ENCODE data around the gene IL21. TPM values are rescaled to one million over a fixed set of nuclear protein-coding genes. Genes with fewer than 3 reads are reported as not detected.

IL21 gene
- total and polyA plus RNA-seq, 2 experiments from 2014 or later, result not detected

GRCh38 chr4:122623637-122624166, 2.8 kb upstream of the IL21 start:
- Histone ChIP-seq H3K4me1 (ENCODE audit: insufficient read depth) (no peaks in the 10 kb centered on the region), H3K9me3 (ENCODE audit: low read depth) (no peaks in the 10 kb centered on the region), H3K4me3 (no peak overlapping the region), H2AFZ (no peak overlapping the region), H3K9me2 (replicated peaks; ENCODE audit: insufficient read depth) (no peaks in the 10 kb centered on the region), H4K20me1 (ENCODE audit: insufficient read depth, poor library complexity, severe bottlenecking) (no peaks in the 10 kb centered on the region), H3K27me3 (no peaks in the 10 kb centered on the region), H3K36me3 (replicated peaks; ENCODE audit: insufficient read depth, low read depth) (no peaks in the 10 kb centered on the region), H3K4me2 (no peak overlapping the region), H3K27ac (no peak overlapping the region), H3K79me2 (no peaks in the 10 kb centered on the region)
- no peak for TF ChIP-seq EZH2 (IDR thresholded peaks at IDR 0.05; ENCODE audit: borderline replicate concordance)
- TF ChIP-seq EZH2phosphoT487 (IDR thresholded peaks at IDR 0.05; ENCODE audit: low read depth, severe bottlenecking, unreplicated experiment), result no peak
- TF ChIP-seq CTCF (IDR thresholded peaks at IDR 0.05; ENCODE audit: poor library complexity), result no peak
- 94% methylated on average over 4 of the region's 4 CpGs for WGBS (ENCODE audit: low lambda C conversion rate, missing lambda C conversion rate)
- no peak for DNase-seq (ENCODE audit: low spot score)

- H3K79me2 ChIP-seq, result no peaks in the 10 kb centered on the region
- no peak overlapping the region for H3K4me2 ChIP-seq
Observed at GRCh38 chr4:122622400-122622799, 1.5 kb upstream of the IL21 start.

GRCh38 chr4:122619611-122620010, 1.3 kb downstream of the IL21 start:
- TF ChIP-seq EZH2phosphoT487 (IDR thresholded peaks at IDR 0.05; ENCODE audit: low read depth, severe bottlenecking, unreplicated experiment) (no peak), CTCF (IDR thresholded peaks at IDR 0.05; ENCODE audit: poor library complexity) (no peak), EZH2 (IDR thresholded peaks at IDR 0.05; ENCODE audit: borderline replicate concordance) (no peak)
- Histone ChIP-seq H3K27ac (no peak overlapping the region), H3K4me3 (no peak overlapping the region)

More at GRCh38 chr4:122622400-122622799, 1.5 kb upstream of the IL21 start:
- Histone ChIP-seq H2AFZ (no peak overlapping the region), H3K4me1 (ENCODE audit: insufficient read depth) (no peaks in the 10 kb centered on the region), H3K36me3 (replicated peaks; ENCODE audit: insufficient read depth, low read depth) (no peaks in the 10 kb centered on the region), H3K27me3 (no peaks in the 10 kb centered on the region), H3K4me3 (no peak overlapping the region), H3K9me3 (ENCODE audit: low read depth) (no peaks in the 10 kb centered on the region), H3K27ac (no peak overlapping the region), H4K20me1 (ENCODE audit: insufficient read depth, poor library complexity, severe bottlenecking) (no peaks in the 10 kb centered on the region), H3K9me2 (replicated peaks; ENCODE audit: insufficient read depth) (no peaks in the 10 kb centered on the region)
- 83% methylated on average over 3 of the region's 3 CpGs for WGBS (ENCODE audit: low lambda C conversion rate, missing lambda C conversion rate)
- DNase-seq (ENCODE audit: low spot score), result no peak
- no peak for TF ChIP-seq EZH2phosphoT487 (IDR thresholded peaks at IDR 0.05; ENCODE audit: low read depth, severe bottlenecking, unreplicated experiment)
- no peak for TF ChIP-seq EZH2 (IDR thresholded peaks at IDR 0.05; ENCODE audit: borderline replicate concordance)
- TF ChIP-seq CTCF (IDR thresholded peaks at IDR 0.05; ENCODE audit: poor library complexity), result no peak

More at GRCh38 chr4:122619611-122620010, 1.3 kb downstream of the IL21 start:
- H3K79me2 ChIP-seq, result no peaks in the 10 kb centered on the region
- H2AFZ ChIP-seq, result no peak overlapping the region
- no peaks in the 10 kb centered on the region for H3K27me3 ChIP-seq
- H4K20me1 ChIP-seq (ENCODE audit: insufficient read depth, poor library complexity, severe bottlenecking), result no peaks in the 10 kb centered on the region
- H3K9me3 ChIP-seq (ENCODE audit: low read depth), result no peaks in the 10 kb centered on the region
- no peaks in the 10 kb centered on the region for H3K4me1 ChIP-seq (ENCODE audit: insufficient read depth)
- no peak for DNase-seq (ENCODE audit: low spot score)
- no peak overlapping the region for H3K4me2 ChIP-seq
- H3K9me2 ChIP-seq (replicated peaks; ENCODE audit: insufficient read depth), result no peaks in the 10 kb centered on the region
- WGBS (ENCODE audit: low lambda C conversion rate, missing lambda C conversion rate), result 86% methylated on average over 2 of the region's 2 CpGs
- no peaks in the 10 kb centered on the region for H3K36me3 ChIP-seq (replicated peaks; ENCODE audit: insufficient read depth, low read depth)
